BE2C (cell line): Measurements from ENCODE around the gene KLF2. TPM values are rescaled to one million over a fixed set of nuclear protein-coding genes. Genes with fewer than 3 reads are reported as not detected.
"Not testable (repeated sequence)": the region's sequence is repeated elsewhere in the genome, so short reads cannot be mapped to it uniquely, and the experiment has no call there.

ENCODE experiments used
- DNase-seq: peaks from one replicate; pipeline ENCODE4 v3.0.0-alpha.2; 2020
- H3K27me3 ChIP-seq: fragments of 250-450 bp; sonication (Bioruptor Pico); 2 replicates; pipeline ENCODE4 v1.5.1; 2020; ENCODE audit warnings: mild to moderate bottlenecking
- H3K36me3 ChIP-seq: fragments of 250-450 bp; sonication (Bioruptor Pico); 2 replicates; pipeline ENCODE4 v1.5.1; 2020; ENCODE audit warnings: mild to moderate bottlenecking
- H3K4me1 ChIP-seq: fragments of 250-450 bp; sonication (Bioruptor Pico); 2 replicates; pipeline ENCODE4 v1.5.1; 2020
- H3K4me3 ChIP-seq: 2 replicates; pipeline ENCODE4 v1.5.1; 2011; ENCODE audit warnings: low read depth, low read length
- H3K9me3 ChIP-seq: fragments of 250-450 bp; sonication (Bioruptor Pico); 2 replicates; pipeline ENCODE4 v1.5.1; 2020
- CTCF ChIP-seq: IDR thresholded peaks from 2 replicates; pipeline ENCODE4 v1.5.1; 2012; ENCODE audit warnings: mild to moderate bottlenecking, low read depth, low read length
- polyA plus RNA-seq: library from polyadenylated mRNA; unstranded; fragments of >200 nt; gene quantifications from one replicate; pipeline ENCODE4 v1.2.1, GENCODE V29; 2012; ENCODE audit warnings: low read depth, missing spikeins; ENCODE audit not compliant: insufficient read length, insufficient read depth

Gene KLF2
- polyA plus RNA-seq, result 11.1 TPM

GRCh38 chr19:16324384-16325160 is at the start of gene KLF2:
Gene KLF2, plus strand, starts transcription at chr19:16324826. Its CDS starts 98 bp downstream, at chr19:16324924.
- Histone ChIP-seq H3K4me1 (no peaks in the 10 kb centered on the region), H3K27me3 (peaks cover 59% of the 10 kb centered on the region), H3K9me3 (no peaks in the 10 kb centered on the region), H3K4me3 (peak within 1 kb of the TSS; percentile 16; the same call in 1 of the 2 replicates), H3K36me3 (no peaks in the 10 kb centered on the region)
- peak; percentile 80 for DNase-seq
- no peak for TF ChIP-seq CTCF

GRCh38 chr19:16280306-16280705 is 44.3 kb upstream of the KLF2 start:
- no peak for DNase-seq
- no peaks in the 10 kb centered on the region for H3K9me3 ChIP-seq
- H3K4me3 ChIP-seq, result no peak overlapping the region
- H3K36me3 ChIP-seq, result no peaks in the 10 kb centered on the region
- H3K4me1 ChIP-seq, result peaks cover 11% of the 10 kb centered on the region
- TF ChIP-seq CTCF, result no peak
- H3K27me3 ChIP-seq, result no peaks in the 10 kb centered on the region

- Histone ChIP-seq H3K27me3 (no peaks in the 10 kb centered on the region), H3K4me3 (no peak overlapping the region), H3K4me1 (peaks cover 11% of the 10 kb centered on the region), H3K9me3 (no peaks in the 10 kb centered on the region), H3K36me3 (no peaks in the 10 kb centered on the region)
- DNase-seq, result no peak
- TF ChIP-seq CTCF, result no peak
These were observed 42.9 kb upstream of the KLF2 start for GRCh38 chr19:16281743-16282142.

GRCh38 chr19:16283210-16284061 is 41.2 kb upstream of the KLF2 start:
- Histone ChIP-seq H3K4me3 (no peak overlapping the region), H3K27me3 (no peaks in the 10 kb centered on the region), H3K9me3 (no peaks in the 10 kb centered on the region), H3K4me1 (peaks cover 11% of the 10 kb centered on the region), H3K36me3 (no peaks in the 10 kb centered on the region)
- TF ChIP-seq CTCF, result no peak
- DNase-seq, result no peak

GRCh38 chr19:16284505-16284904 is 40.1 kb upstream of the KLF2 start:
- peaks cover 4% of the 10 kb centered on the region for H3K9me3 ChIP-seq
- no peak for TF ChIP-seq CTCF
- no peak for DNase-seq
- no peaks in the 10 kb centered on the region for H3K36me3 ChIP-seq
- no peak overlapping the region for H3K4me3 ChIP-seq
- H3K27me3 ChIP-seq, result no peaks in the 10 kb centered on the region
- H3K4me1 ChIP-seq, result peaks cover under 1% of the 10 kb centered on the region; the same call in 1 of the 2 replicates

- not testable (repeated sequence) for H3K4me3 ChIP-seq, DNase-seq, H3K4me1 ChIP-seq, H3K36me3 ChIP-seq, H3K9me3 ChIP-seq, H3K27me3 ChIP-seq
These were observed 39.5 kb upstream of the KLF2 start for GRCh38 chr19:16285079-16285478.
